ENCODE data around the gene KIAA1217.

- no peak for TF ChIP-seq CTCF (IDR thresholded peaks at IDR 0.05; ENCODE audit: low read length)
- no peak for TF ChIP-seq EZH2 (IDR thresholded peaks at IDR 0.05; ENCODE audit: borderline replicate concordance, low read length)
Observed at GRCh38 chr10:24256619-24257107, 47.7 kb downstream of the KIAA1217 start.
